PC-3 (cell line): Measurements from ENCODE around the gene GSTCD. TPM values are rescaled to one million over a fixed set of nuclear protein-coding genes. Genes with fewer than 3 reads are reported as not detected.

Experiments
- ATAC-seq: fragments of 200-7000 bp; cut with Tn5 transposase; 2 replicates; pipeline ENCODE4 v1.9.1; 2020; ENCODE audit warnings: mild to moderate bottlenecking, moderate library complexity
- BruUV-seq: library from RNA; stranded (reverse); fragments of 400-500 nt; replicated peaks from 2 replicates; lab custom pipeline; 2021; lab: Mats Ljungman, UMichigan
- CTCF ChIA-PET: fragments of 300-600 bp; sonication (Branson Sonifier 250); formaldehyde crosslinking; loops from one replicate; lab custom pipeline; 2022; ENCODE audit warnings: antibody characterized with exemption; lab: Charles Lee
- POLR2A ChIA-PET: fragments of 300-600 bp; sonication (Branson Sonifier 250); formaldehyde crosslinking; loops from one replicate; lab custom pipeline; 2022; ENCODE audit warnings: antibody characterized with exemption; ENCODE audit not compliant: unreplicated experiment; lab: Charles Lee
- DNase-seq: peaks from one replicate; pipeline ENCODE4 v3.0.0-alpha.2; 2015
- H2AFZ ChIP-seq: fragments of 300-600 bp; sonication (generic); 2 replicates; pipeline ENCODE4 v1.6.0; 2016; ENCODE audit warnings: antibody characterized with exemption, low read length
- H3F3A ChIP-seq: fragments of 300-600 bp; sonication (generic); one replicate; pipeline ENCODE4 v1.6.0; 2017; ENCODE audit warnings: antibody characterized with exemption, low read length, control low read depth, mild to moderate bottlenecking; ENCODE audit not compliant: unreplicated experiment
- H3K27ac ChIP-seq: fragments of 300-600 bp; sonication (generic); 2 replicates; pipeline ENCODE4 v1.5.1; 2016; ENCODE audit warnings: mild to moderate bottlenecking, low read length
- H3K27me3 ChIP-seq: fragments of 300-600 bp; sonication (generic); 2 replicates; pipeline ENCODE4 v1.6.1; 2016; ENCODE audit warnings: low read length, mixed read lengths
- H3K36me3 ChIP-seq: fragments of 300-600 bp; sonication (generic); 2 replicates; pipeline ENCODE4 v1.6.1; 2016; ENCODE audit warnings: low read depth, mixed run types, low read length, mixed read lengths
- H3K4me1 ChIP-seq: fragments of 300-600 bp; sonication (generic); 2 replicates; pipeline ENCODE4 v1.5.1; 2016; ENCODE audit warnings: low read length; ENCODE audit not compliant: insufficient read depth
- H3K4me2 ChIP-seq: fragments of 300-600 bp; sonication (generic); 2 replicates; pipeline ENCODE4 v1.6.0; 2016; ENCODE audit warnings: low read length
- H3K4me3 ChIP-seq: fragments of 300-600 bp; sonication (generic); 2 replicates; pipeline ENCODE4 v1.5.1; 2016; ENCODE audit warnings: mild to moderate bottlenecking, low read length, mixed read lengths
- H3K79me2 ChIP-seq: fragments of 300-600 bp; sonication (generic); 2 replicates; pipeline ENCODE4 v1.6.1; 2017; ENCODE audit warnings: low read length, mixed read lengths
- H3K9ac ChIP-seq: fragments of 300-600 bp; sonication (generic); 2 replicates; pipeline ENCODE4 v1.6.0; 2016; ENCODE audit warnings: mild to moderate bottlenecking, low read length
- H3K9me2 ChIP-seq: fragments of 300-600 bp; sonication (generic); replicated peaks from 2 replicates; pipeline ENCODE4 v1.6.1; 2016; ENCODE audit warnings: mixed run types, low read length, mixed read lengths
- H3K9me3 ChIP-seq: fragments of 300-600 bp; sonication (generic); 2 replicates; pipeline ENCODE4 v1.6.1; 2016; ENCODE audit warnings: low read length, mixed read lengths
- H4K20me1 ChIP-seq: fragments of 300-600 bp; sonication (generic); 2 replicates; pipeline ENCODE4 v1.6.1; 2016; ENCODE audit warnings: low read length, mixed read lengths
- CTCF ChIP-seq: fragments of 300-600 bp; sonication (generic); conservative IDR thresholded peaks from 2 replicates; pipeline ENCODE4 v1.5.1; 2017; ENCODE audit warnings: antibody characterized with exemption, low read depth, mild to moderate bottlenecking, low read length
- EZH2 ChIP-seq: fragments of 300-600 bp; sonication (generic); IDR thresholded peaks from one replicate; pipeline ENCODE4 v1.6.1; 2017; ENCODE audit warnings: antibody characterized with exemption, mild to moderate bottlenecking, low read length; ENCODE audit not compliant: unreplicated experiment
- EZH2phosphoT487 ChIP-seq: fragments of 300-600 bp; sonication (generic); IDR thresholded peaks from 2 replicates; pipeline ENCODE4 v1.6.1; 2018; ENCODE audit warnings: mild to moderate bottlenecking, antibody characterized with exemption, low read length, borderline replicate concordance
- intact Hi-C: fragments of 100-400 bp; cut with micrococcal nuclease; formaldehyde crosslinking; loops from 2 replicates; pipeline ENCODE4 v1.9.0; 2023
- total RNA-seq: library from RNA; depleted of rRNA; stranded (reverse); fragments of >200 nt; gene quantifications from 2 replicates; pipeline ENCODE4 v1.2.3, GENCODE V29; 2014; rRNA removed

GSTCD gene
- total RNA-seq, 1 experiment from 2014 or later = 12.1 TPM

DNA sequence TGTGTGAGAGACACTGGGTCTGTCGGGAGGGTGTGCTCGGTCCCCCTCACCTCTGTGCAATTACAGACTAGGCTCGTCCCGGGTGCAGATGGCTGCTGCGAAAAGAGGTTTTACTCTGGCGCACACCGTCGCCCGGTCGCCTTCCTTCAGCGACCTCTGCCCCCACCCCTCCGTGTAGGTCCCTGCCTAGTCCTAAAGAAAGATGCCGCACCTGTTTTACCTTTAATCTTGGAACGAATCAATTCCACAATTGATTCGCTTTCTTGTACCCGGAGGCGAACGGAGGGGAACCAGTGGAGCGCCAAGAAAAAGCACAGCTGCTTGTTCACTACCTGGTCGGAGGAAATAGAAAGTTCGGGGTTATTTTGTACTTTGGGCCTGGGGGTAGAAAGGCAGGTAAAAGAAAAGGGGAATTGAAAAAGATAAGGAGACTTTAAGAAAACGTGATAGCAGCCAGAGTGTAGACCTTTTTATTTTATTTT, 187.9 kb downstream of the GSTCD start:
- Histone ChIP-seq H3K9ac (peak overlapping the region; percentile 75), H3F3A (no peaks in the 10 kb centered on the region), H3K79me2 (peaks cover 36% of the 10 kb centered on the region), H3K9me3 (no peaks in the 10 kb centered on the region), H3K4me3 (peak overlapping the region; percentile 90), H3K36me3 (no peaks in the 10 kb centered on the region), H2AFZ (peak overlapping the region; percentile 92), H3K27ac (peak overlapping the region; percentile 41), H3K27me3 (no peaks in the 10 kb centered on the region), H3K4me1 (peaks cover 26% of the 10 kb centered on the region), H3K4me2 (peak overlapping the region; percentile 86), H3K9me2 (no peaks in the 10 kb centered on the region), H4K20me1 (no peaks in the 10 kb centered on the region)
- TF ChIP-seq EZH2phosphoT487 = no peak
- TF ChIP-seq CTCF = no peak
- no peak for TF ChIP-seq EZH2
- intact Hi-C loops = loop anchor here (10.0 kb wide), 1 partner anchor 308 kb away; no protein-coding TSS in a partner anchor
- ATAC-seq (no peak), DNase-seq (no peak)
- ChIA-PET POLR2A (no interaction called here), CTCF (no interaction called here)
- no TSS peak for BruUV-seq

Other genes starting within 250 kb of the GSTCD start
- gene PPA2, start 234.7 kb upstream of the GSTCD start, total RNA-seq = 108 and 125 TPM in 2 replicates
- gene ARHGEF38, start 156.2 kb upstream of the GSTCD start, total RNA-seq = 2.0 and 5.9 TPM in 2 replicates
- 12.6 and 13.3 TPM in 2 replicates for gene INTS12, start 95 bp upstream of the GSTCD start, total RNA-seq
- gene NPNT, start 186.7 kb downstream of the GSTCD start, total RNA-seq = 29.7 and 34.5 TPM in 2 replicates